ENCODE results near the gene TAPBP. TPM values are rescaled to one million over a fixed set of nuclear protein-coding genes. Genes with fewer than 3 reads are reported as not detected.

The TAPBP gene
- polyA plus RNA-seq, 2 of the 4 experiments (the other 2 are of a cell fraction), result 16.8 to 37.5 TPM

DNA sequence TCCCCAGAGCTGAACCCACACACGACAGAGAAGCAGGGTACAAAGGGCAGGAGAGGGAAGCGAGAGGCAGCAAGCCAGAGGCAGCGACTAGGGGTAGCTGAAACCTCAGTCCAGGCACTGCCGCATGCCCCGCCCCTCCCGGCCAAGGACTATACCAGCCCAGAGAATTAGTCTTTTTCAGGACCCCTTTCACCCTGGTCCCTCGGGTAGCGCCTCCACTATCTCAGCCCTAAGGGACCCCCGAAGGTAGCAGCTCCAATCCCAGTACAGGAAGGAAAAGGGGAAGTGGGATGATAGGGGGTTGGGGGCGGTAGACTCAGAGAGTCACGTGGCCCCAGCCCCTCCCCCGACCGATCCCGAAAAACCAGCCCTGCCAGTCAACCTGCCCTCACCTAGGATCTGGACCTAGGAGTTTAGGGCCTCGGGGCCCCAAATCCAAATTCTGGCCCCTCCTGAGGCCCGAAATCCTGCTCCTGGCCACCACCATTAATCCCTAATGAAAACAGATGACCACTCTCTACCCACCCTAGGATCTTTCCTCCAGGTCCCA is 16.4 kb downstream of the TAPBP start:
- POLR2A ChIA-PET, result interaction anchor here (1.1 to 1.6 kb wide), 3 partner anchors 20 to 26 kb away, joined by 4 to 10 read pairs (median 4); partner anchors contain the start of genes B3GALT4, RPS18, VPS52 and ZBTB22
- ATAC-seq, result peak; percentile 2 to 6; a peak in 3 of 6 replicates
- peaks cover 4% of the 10 kb centered on the region; the same call in 1 of the 3 replicates for H3K4me1 ChIP-seq

DNA sequence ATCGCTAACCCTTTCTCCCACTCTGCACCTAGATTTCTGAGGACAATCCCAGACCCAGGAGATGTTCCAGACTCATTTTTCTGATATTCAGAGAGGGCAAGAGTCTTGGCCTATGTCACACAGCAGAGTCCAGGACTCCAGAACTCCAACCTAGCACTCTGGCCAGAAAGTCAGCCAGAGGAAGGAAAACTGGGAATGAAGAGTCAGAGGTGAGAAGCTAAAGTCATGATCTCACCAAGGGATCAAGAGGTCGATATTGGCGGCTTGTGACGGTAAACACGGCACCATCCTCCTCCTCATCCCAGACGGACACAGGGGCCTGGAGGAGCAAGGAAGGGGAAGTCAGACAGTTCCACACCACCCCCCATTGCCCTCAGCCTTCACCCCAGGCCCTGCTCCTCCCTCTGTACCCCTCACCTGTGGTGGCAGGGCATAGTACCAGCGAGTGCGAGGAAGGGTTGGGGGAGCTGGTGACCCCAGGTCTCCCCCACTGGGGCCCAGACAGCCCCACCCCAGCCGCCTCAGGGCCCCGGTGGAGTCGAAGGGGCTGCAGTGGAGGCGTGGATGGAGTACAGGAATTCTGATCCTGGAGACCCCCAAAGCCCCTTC is 17.0 kb downstream of the TAPBP start:
- FAIRE-seq (no peak), ATAC-seq (no peak), DNase-seq (ENCODE audit: low read depth in 1 of 2, low spot score in 1 of 2) (no peak)
- no peaks in the 10 kb centered on the region for H3K9me3 ChIP-seq
- peak overlapping the region; percentile 86 for H3K4me2 ChIP-seq
- CTCF ChIA-PET, result interaction anchor here (0.6 to 3.1 kb wide), 6 partner anchors 8 to 414 kb away, joined by 3 to 12 read pairs (median 3); partner anchors contain the start of genes PFDN6, WDR46 and ZBTB22
- 87% methylated on average over 8 of the region's 12 CpGs for WGBS (ENCODE audit: missing lambda C conversion rate)
- TF ChIP-seq ZFP36 (IDR thresholded peaks at IDR 0.05; ENCODE audit: borderline replicate concordance, partially characterized antibody), result peak; percentile 76
- TF ChIP-seq ZC3H11A (IDR thresholded peaks at IDR 0.05), result no peak
- TF ChIP-seq KDM1A (IDR thresholded peaks at IDR 0.05; ENCODE audit: low read depth), result 0 out of 2 replicates have a peak, but pooled peaks have one; percentile 32
- no peak for TF ChIP-seq CBX2 (IDR thresholded peaks at IDR 0.05; ENCODE audit: borderline replicate concordance, low read depth)
- TF ChIP-seq, protein P1, sequence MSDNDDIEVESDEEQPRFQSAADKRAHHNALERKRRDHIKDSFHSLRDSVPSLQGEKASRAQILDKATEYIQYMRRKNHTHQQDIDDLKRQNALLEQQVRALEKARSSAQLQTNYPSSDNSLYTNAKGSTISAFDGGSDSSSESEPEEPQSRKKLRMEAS (IDR thresholded peaks at IDR 0.05), result no peak
- TF ChIP-seq JUN (IDR thresholded peaks at IDR 0.05), result no peak
- TF ChIP-seq, protein P2, sequence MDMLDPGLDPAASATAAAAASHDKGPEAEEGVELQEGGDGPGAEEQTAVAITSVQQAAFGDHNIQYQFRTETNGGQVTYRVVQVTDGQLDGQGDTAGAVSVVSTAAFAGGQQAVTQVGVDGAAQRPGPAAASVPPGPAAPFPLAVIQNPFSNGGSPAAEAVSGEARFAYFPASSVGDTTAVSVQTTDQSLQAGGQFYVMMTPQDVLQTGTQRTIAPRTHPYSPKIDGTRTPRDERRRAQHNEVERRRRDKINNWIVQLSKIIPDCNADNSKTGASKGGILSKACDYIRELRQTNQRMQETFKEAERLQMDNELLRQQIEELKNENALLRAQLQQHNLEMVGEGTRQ (IDR thresholded peaks at IDR 0.05), result no peak
- H3K4me1 ChIP-seq, result peaks cover 4% of the 10 kb centered on the region; the same call in 1 of the 3 replicates
- peak overlapping the region in 1 of 2 experiments; percentile 98; a peak in 3 of 6 replicates for H3K27ac ChIP-seq
- POLR2A ChIA-PET, result interaction anchor here (1.1 to 1.6 kb wide), 3 partner anchors 20 to 25 kb away, joined by 4 to 10 read pairs (median 4); partner anchors contain the start of genes B3GALT4, RPS18, VPS52 and ZBTB22
- no peak overlapping the region for H3K4me3 ChIP-seq

More for the DNA sequence above, 16.4 kb downstream of the TAPBP start:
- H3K4me2 ChIP-seq, result peak overlapping the region; percentile 86
- no peak for DNase-seq (ENCODE audit: low read depth in 1 of 2, low spot score in 1 of 2)
- H3K9me3 ChIP-seq, result no peaks in the 10 kb centered on the region
- CTCF ChIA-PET, result interaction anchor here (0.6 to 3.1 kb wide), 4 partner anchors 8 to 414 kb away, joined by 3 to 12 read pairs (median 3); partner anchors contain the start of genes PFDN6 and WDR46
- FAIRE-seq, result no peak
- WGBS (ENCODE audit: missing lambda C conversion rate), result 64% methylated on average over 12 of the region's 16 CpGs
- H3K4me3 ChIP-seq, result peak overlapping the region; percentile 53
- TF ChIP-seq, protein P2 (IDR thresholded peaks at IDR 0.05), result peak; percentile 69
- no peak for TF ChIP-seq ZC3H11A (IDR thresholded peaks at IDR 0.05)
- H3K27ac ChIP-seq, result peak overlapping the region; percentile 72 to 98; a peak in 5 of 6 replicates

DNA sequence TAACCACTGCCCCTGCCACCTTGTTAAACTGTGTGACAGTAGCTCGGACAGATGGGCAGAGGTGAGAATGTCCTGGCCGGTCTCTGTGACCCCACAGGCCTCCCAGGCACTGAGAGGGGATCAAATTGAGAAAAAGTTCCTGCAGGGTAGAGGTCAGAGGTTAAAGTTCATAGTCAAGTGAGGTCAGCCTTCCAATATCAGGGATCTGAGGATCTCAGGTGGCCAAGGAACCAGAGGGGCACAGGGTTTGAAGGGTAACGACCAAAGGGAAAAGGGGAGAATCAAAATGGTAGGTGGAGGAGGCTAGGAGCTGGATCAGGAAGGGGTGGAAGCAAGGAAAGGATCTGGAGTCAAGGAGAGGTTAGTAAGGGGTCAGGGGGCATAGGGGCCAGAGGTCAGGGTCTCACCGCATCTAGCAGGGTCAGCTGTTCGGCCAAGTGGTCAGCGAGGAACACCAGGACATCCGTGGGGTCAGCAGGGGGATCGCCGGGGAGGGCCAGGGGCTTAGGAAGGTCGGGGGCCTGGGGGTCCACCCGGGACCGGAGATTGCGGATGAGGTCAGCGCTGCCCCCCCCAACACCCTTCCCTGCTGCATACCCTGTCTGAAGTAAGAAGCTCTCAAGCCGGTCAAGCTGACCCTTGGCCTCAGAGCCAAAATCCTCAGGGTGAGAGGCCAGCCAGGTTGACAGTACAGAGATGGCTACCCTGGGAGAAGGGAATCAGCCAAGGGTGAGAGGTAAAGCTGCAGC is 18.1 kb downstream of the TAPBP start:
- DNase-seq (ENCODE audit: low read depth in 1 of 2, low spot score in 1 of 2), result no peak
- H3K4me1 ChIP-seq, result peaks cover 4% of the 10 kb centered on the region; the same call in 1 of the 3 replicates
- H3K9me3 ChIP-seq, result no peaks in the 10 kb centered on the region
- FAIRE-seq, result no peak
- no peak overlapping the region for H3K4me3 ChIP-seq
- ATAC-seq, result no peak
- CTCF ChIA-PET, result interaction anchor here (0.8 to 3.1 kb wide), 3 partner anchors 14 to 22 kb away, joined by 3 to 12 read pairs (median 4); partner anchors contain the start of gene ZBTB22
- WGBS (ENCODE audit: missing lambda C conversion rate), result 84% methylated on average over 8 of the region's 15 CpGs
- no peak overlapping the region for H3K4me2 ChIP-seq
- no peak overlapping the region for H3K27ac ChIP-seq
- TF ChIP-seq, protein P3, sequence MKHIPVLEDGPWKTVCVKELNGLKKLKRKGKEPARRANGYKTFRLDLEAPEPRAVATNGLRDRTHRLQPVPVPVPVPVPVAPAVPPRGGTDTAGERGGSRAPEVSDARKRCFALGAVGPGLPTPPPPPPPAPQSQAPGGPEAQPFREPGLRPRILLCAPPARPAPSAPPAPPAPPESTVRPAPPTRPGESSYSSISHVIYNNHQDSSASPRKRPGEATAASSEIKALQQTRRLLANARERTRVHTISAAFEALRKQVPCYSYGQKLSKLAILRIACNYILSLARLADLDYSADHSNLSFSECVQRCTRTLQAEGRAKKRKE (CRISPR knock-in tag; IDR thresholded peaks at IDR 0.05; ENCODE audit: low read depth), result no peak
- no peak for TF ChIP-seq GATA3 (IDR thresholded peaks at IDR 0.05; ENCODE audit: borderline replicate concordance)
- TF ChIP-seq TFCP2L1 (CRISPR knock-in tag; IDR thresholded peaks at IDR 0.05), result no peak
- POLR2A ChIA-PET, result no interaction called here

DNA sequence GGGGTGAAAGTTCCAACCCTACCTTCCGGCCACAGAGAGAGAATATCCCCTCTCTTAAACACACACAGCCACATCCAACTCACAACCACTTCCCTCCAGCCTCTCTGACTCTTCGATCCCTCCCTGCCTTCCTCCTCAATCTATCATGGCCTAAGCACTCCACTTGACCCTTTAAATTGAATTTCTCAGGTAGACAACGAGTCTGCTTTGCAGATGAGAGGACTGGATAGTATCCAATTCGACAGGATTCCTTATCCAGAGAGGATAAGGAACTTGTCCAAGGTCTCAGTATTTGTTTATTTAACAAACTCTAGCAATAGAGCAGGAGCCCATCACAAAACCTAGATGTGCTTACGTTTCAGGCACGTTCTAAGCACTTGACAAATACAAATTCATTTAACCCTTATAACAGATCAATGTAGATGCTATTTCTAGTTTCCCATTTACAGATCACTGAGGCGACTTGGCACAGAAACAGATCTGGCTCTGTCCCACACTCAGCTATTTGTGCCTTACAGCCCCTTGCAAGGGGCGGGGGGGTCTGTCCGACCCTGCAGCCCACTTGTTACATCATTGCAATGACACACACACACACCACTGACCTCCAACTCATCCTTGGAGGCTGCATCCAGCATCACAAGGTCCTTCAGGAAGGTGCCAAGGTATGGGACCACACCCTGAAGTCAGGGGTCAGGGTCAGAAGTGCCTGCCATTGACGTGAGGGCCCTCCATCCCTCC is 19.6 kb downstream of the TAPBP start:
- H3K4me1 ChIP-seq, result peaks cover 11% of the 10 kb centered on the region; the same call in 1 of the 3 replicates
- FAIRE-seq (no peak), ATAC-seq (no peak), DNase-seq (ENCODE audit: low read depth in 1 of 2, low spot score in 1 of 2) (no peak)
- WGBS (ENCODE audit: missing lambda C conversion rate), result 76% methylated on average over 10 of the region's 10 CpGs
- ChIA-PET POLR2A (no interaction called here), CTCF (no interaction called here)
- H3K4me2 ChIP-seq, result no peak overlapping the region
- H3K9me3 ChIP-seq, result no peaks in the 10 kb centered on the region
- no peak overlapping the region for H3K4me3 ChIP-seq
- H3K27ac ChIP-seq, result no peak overlapping the region
- TF ChIP-seq RCOR1 (IDR thresholded peaks at IDR 0.05; ENCODE audit: low read depth, low read length), result no peak
- TF ChIP-seq ZSCAN20 (CRISPR knock-in tag; IDR thresholded peaks at IDR 0.05), result no peak
- TF ChIP-seq, protein P4, sequence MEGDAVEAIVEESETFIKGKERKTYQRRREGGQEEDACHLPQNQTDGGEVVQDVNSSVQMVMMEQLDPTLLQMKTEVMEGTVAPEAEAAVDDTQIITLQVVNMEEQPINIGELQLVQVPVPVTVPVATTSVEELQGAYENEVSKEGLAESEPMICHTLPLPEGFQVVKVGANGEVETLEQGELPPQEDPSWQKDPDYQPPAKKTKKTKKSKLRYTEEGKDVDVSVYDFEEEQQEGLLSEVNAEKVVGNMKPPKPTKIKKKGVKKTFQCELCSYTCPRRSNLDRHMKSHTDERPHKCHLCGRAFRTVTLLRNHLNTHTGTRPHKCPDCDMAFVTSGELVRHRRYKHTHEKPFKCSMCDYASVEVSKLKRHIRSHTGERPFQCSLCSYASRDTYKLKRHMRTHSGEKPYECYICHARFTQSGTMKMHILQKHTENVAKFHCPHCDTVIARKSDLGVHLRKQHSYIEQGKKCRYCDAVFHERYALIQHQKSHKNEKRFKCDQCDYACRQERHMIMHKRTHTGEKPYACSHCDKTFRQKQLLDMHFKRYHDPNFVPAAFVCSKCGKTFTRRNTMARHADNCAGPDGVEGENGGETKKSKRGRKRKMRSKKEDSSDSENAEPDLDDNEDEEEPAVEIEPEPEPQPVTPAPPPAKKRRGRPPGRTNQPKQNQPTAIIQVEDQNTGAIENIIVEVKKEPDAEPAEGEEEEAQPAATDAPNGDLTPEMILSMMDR (IDR thresholded peaks at IDR 0.05), result no peak
- no peak for TF ChIP-seq NFE2L2 (conservative IDR thresholded peaks at IDR 0.05; ENCODE audit: low read length)
- no peak for TF ChIP-seq MAZ (IDR thresholded peaks at IDR 0.05; ENCODE audit: borderline replicate concordance, low read depth, low read length)
- no peak for TF ChIP-seq ZNF302 (CRISPR knock-in tag; IDR thresholded peaks at IDR 0.05)
- TF ChIP-seq ESRRA (IDR thresholded peaks at IDR 0.05; ENCODE audit: borderline replicate concordance, low read length), result no peak
- TF ChIP-seq BHLHE40 (IDR thresholded peaks at IDR 0.05; ENCODE audit: low read depth, low read length), result no peak
- TF ChIP-seq HDAC2 (IDR thresholded peaks at IDR 0.05), result no peak
